NCI-H2171 (cell line): Measurements from ENCODE around the gene GRXCR1.

ENCODE experiments used
- DNase-seq: peaks from one replicate; lab custom pipeline; 2025; lab: John Stamatoyannopoulos, UW

GRXCR1 gene

DNA sequence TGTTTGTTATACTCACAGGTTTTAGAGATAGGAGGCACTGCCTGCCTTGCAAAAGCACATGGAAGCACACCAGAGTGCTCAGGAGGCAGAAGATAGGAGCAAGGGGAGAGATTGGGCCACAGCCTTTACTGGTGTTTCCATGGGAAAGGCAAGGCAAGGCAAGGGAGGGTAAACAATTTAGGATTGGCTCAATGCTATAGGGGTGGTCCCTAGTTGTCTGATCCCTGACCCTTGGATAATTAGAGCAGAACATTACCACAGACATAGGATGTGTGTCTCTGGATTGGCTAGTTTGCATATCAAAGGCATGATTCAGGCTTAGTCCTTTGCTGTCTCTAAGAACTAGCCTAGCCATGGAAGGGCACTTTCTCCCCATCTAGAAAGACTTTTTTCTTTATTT is 36.1 kb downstream of the GRXCR1 start:
- DNase-seq: no peak

GRCh38 chr4:42942216-42942615 is 49.7 kb downstream of the GRXCR1 start:
- DNase-seq: no peak

DNA sequence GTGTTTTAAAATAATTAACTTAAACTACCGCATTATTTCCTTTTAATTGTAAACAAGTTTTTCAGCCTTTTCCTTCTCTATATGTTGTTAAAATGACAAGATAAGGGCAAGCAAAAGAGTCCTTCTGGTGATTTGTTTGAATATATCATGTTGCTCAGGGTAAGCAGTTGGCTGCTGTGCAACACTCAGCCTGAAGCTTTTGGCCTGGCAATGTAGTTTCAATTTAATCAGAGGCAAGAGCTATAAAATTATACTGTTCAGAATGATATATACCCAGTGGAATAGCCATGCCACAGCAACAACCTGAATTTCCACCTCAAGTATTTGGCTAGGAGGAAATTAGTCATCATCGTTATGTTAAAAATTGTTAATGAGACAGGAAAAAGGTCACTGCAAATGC is 53.4 kb downstream of the GRXCR1 start:
- no peak for DNase-seq

DNA sequence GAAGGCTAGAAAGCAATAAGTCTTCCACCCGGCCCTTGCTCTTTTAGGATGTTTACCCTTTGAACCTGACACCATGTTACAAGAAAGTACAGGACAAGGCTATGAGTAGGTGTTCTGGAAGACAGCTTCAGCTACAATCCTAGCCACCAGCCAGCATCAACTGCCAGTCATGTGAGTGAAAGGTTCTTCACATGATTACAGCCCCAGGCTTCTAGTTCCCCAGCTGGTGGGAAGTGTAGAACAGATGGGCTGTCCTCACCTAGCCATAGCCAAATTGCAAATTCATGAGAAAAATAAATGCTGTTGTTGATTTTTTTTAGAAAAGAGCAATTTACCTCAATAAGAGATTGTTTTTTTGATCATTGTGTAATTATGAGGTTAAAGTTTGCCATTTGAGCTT is 60.8 kb downstream of the GRXCR1 start:
- DNase-seq: no peak

DNA sequence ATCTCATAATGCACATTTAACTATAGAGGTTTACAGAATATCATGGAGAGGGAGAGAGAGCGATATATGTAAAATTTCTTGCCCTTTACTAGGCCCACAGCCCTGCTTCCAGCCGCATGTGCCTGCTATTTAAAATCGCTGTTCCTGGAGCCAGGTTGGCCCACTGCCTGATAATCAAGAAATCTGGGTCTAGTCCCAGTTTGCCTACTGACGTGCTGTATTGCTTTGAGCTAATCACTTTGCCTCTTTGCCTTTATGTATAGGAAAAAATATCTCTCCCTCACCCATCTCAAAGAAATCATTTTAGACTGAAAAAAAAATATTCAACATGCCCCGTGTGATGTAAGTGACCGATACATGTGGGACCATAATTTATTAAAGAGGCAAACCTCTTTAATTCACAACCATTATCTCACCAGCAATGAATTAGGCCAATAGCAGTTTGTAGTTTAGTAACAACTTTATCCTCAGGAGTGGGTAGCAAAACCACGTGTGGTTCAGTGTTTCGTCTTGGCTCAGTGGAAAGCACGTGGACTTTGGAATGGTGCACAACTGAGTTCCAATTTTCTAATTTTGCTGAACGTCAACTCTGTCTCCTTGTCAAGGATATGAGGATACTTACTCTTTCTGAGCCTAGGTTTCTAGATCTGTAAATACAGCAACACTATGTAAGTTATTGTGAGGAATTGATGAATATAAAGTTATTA is 62.6 kb downstream of the GRXCR1 start:
- DNase-seq: no peak

- no peak for DNase-seq
Measured at GRCh38 chr4:42955746-42956505, 63.4 kb downstream of the GRXCR1 start.

- no peak for DNase-seq
Measured at GRCh38 chr4:42965326-42965725, 72.8 kb downstream of the GRXCR1 start.

GRCh38 chr4:42985976-42986375 is 93.5 kb downstream of the GRXCR1 start:
- no peak for DNase-seq

DNA sequence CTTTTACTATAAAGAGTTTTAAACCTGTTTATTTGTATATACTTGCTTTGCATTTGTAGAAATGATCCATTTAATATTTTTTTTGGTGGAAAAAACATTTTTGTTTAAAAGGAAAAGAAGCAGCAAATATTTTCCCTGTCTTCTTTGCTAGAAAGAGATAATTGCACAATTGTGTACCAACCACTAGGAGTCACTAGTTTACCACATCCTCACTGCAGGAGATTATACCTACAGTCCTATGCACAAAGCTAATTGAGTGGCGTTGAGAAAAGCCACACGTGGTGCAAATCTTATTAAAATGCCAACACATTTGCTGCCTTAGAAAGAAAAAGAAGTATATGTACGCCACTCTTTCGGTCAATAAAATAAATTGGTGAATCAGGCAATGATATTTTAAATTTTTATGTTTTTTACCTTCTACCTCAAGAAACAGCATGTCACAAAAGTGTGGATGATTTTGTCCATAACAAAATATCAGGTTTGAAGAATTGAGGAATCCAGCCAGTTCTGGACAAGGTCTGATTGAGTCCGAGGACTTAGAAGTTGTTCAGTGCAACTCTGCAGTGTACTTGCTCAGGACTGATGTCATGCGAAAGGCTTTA is 102.9 kb downstream of the GRXCR1 start:
- peak; percentile 1 for DNase-seq

- DNase-seq: no peak
Measured at GRCh38 chr4:43008793-43009192, 116.3 kb downstream of the GRXCR1 start.

DNA sequence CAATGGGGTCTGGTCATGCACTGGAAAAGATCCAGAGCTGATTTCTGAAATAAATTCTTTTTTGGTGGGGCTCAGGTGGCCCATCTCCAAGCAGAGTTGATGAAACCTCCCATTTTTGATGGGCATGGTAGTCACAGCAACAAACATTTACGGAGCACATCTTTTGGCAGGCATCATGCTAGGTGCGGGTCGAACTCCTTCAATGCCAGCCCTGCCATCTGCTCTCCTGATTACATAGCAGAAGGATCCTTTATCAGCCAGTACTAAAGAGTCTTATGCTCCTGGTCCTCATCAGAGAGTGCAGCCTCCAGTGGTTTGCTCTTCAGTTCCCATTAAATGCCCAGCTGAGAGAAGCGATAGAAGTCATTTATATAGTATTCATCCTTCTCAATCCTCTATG is 121.7 kb downstream of the GRXCR1 start:
- peak; percentile 36 for DNase-seq

DNA sequence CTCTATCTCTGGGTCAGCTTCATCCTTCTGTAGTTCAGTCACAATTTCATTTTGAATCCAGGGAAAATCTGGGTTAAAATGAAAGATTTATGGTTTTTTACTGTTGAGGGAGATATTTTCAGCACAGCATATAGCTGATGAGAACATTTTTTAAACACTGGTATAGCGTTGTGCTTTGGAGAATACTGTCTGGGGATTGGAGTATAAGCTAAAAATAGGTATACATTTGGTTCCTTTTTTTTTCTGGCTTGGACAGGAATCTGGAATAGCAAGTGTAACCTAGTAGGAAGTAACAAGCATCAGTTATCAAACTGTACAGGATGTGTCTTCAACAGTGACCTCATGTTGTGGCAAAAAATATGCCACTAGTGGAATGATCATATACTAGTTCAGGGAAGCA is 149.1 kb downstream of the GRXCR1 start:
- DNase-seq: no peak

DNA sequence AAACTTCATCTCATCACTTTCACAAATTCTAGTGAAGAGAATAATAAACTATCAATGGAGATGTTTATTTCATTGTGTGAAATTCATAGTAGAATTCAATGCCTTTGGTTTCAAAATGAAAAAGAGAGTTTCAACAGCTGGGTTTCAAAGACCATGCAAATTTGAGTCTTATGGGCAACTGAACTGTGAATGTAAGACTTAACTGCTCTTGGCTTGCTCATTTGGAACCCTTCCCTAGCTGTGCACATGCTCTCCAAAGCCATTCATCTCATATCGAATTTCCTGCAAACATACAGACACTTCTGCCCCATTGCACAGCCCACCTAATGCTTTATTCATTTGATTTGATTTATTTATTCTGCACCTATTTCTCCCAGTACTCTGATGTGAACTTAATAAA is 154.5 kb downstream of the GRXCR1 start:
- peak; percentile 17 for DNase-seq

DNA sequence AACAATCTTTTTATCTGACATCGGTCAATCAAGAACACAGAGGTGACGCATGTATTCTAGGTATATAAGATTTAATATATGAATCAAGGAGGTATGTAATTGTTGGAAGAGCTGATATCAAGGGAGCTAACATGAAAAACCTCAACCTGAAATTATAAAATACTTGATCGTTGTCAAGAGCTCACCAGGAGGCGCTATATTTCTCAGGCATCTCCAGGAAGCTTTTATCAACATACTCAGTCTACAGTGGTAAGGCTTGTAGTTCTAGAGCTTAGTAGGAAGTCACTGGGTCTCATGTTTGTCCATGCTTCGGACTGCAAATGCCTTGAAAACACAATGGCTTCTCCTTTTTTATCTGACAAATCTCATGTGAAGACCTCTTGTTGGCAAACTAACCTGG is 156.1 kb downstream of the GRXCR1 start:
- no peak for DNase-seq

DNA sequence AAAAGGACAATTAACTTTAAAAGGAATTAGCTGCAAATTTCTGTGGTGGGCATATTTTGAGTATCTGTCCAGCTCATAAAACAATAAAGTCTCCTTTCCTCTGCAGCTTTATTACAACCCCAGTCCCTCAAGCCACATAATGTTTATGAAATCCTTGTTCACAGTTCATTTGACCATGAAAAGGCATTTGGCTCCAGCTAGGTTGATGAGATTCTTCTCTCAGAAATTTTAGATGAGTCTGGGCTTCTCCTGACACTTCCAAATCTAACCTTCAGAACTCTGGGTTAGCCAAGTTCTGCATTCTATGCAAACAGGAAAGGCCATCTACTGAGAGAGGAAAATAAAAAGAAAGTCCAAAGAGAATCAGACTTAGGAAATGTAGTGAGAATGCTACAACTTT is 156.8 kb downstream of the GRXCR1 start:
- no peak for DNase-seq

- no peak for DNase-seq
Measured at GRCh38 chr4:43066415-43066814, 173.9 kb downstream of the GRXCR1 start.

GRCh38 chr4:43071069-43071468 is 178.6 kb downstream of the GRXCR1 start:
- no peak for DNase-seq
